ENCODE measurements around the gene FAM162A. TPM values are rescaled to one million over a fixed set of nuclear protein-coding genes. Genes with fewer than 3 reads are reported as not detected.
A peak's percentile ranks its signal among the peaks of the same experiment; 100 is the strongest.

Gene FAM162A
- total RNA-seq, 4 donors from 2014 or later = 32.0 to 41.0 (median 34.5) TPM

DNA sequence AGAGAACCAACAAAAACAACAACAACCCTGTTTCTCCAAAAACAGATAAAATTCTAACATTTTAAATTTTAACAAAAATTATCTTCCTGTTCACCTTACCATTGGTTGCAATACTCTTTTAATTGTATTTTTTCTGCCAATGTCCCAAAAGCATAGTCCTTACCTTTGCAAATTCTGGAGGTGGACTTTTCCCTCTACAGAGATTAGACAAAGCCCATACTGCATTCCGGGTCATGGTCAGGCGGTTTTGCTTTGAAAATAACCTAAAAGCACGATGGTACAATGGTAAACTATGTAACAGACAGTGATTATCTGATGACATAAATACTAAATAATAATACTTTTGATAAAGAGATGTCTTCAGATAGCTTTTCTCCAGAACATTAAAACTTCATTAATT, 67.4 kb downstream of the FAM162A start:
- H3K36me3 ChIP-seq = peaks cover 17 to 26% of the 10 kb centered on the region in 2 donors
- WGBS, 2 donors = 75 to 77% methylated on average over 3 of the region's 3 CpGs
- intact Hi-C loops (cut with DNase I) = no loop called here

DNA sequence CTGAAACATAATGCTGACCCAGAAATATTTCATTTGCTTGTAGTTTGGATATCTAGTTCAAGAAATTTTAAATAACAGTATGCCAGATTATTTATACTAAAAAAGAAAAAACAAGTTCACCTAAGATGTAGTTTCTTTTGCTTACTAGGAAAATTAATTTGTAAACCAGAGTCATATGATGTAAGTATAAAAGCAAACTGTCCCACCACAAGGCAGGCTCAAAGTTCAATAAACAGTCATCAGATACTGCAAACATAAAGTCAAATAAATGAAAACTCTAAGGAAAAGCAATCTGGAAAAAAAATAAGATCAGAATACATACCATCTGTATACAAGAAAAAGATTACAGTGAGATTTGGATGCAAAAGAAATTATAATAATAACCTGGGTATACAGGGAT, 72.1 kb downstream of the FAM162A start:
- H3K36me3 ChIP-seq = peaks cover 11 to 24% of the 10 kb centered on the region in 2 donors
- no peaks in the 10 kb centered on the region for H3K27me3 ChIP-seq
- TF ChIP-seq POLR2A (IDR thresholded peaks at IDR 0.05) = no peak
- TF ChIP-seq, protein P1, sequence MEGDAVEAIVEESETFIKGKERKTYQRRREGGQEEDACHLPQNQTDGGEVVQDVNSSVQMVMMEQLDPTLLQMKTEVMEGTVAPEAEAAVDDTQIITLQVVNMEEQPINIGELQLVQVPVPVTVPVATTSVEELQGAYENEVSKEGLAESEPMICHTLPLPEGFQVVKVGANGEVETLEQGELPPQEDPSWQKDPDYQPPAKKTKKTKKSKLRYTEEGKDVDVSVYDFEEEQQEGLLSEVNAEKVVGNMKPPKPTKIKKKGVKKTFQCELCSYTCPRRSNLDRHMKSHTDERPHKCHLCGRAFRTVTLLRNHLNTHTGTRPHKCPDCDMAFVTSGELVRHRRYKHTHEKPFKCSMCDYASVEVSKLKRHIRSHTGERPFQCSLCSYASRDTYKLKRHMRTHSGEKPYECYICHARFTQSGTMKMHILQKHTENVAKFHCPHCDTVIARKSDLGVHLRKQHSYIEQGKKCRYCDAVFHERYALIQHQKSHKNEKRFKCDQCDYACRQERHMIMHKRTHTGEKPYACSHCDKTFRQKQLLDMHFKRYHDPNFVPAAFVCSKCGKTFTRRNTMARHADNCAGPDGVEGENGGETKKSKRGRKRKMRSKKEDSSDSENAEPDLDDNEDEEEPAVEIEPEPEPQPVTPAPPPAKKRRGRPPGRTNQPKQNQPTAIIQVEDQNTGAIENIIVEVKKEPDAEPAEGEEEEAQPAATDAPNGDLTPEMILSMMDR (IDR thresholded peaks at IDR 0.05) = no peak

More for the DNA sequence above, 67.4 kb downstream of the FAM162A start:
- Histone ChIP-seq H3K27me3 (no peaks in the 10 kb centered on the region), H3K9me3 (no peaks in the 10 kb centered on the region), H3K27ac (no peak overlapping the region), H3K4me1 (no peaks in the 10 kb centered on the region), H3K4me3 (replicated peaks in 1 of 3) (no peak overlapping the region)
- no peak for DNase-seq
- TF ChIP-seq, protein P1 (IDR thresholded peaks at IDR 0.05) = no peak
- no peak for TF ChIP-seq POLR2A (IDR thresholded peaks at IDR 0.05)

DNA sequence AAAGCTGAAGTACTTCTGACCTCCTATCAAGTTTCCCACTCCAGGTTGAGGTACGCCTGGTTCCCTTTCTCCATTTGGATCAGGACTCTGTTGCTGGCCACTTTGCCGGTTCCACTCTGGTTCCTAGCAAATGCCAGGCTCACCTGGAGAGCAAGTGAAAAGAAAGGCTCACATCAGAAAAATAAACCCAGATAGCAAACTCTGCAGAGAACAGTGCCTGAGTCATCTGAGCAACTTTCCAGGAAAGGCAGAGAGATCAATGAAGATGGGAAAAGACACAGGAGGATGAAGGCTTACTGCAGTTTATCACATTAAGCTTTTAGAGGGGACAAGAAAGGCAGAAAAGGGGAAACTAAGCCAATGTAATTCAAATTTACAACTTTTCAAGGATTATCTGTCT, 73.7 kb downstream of the FAM162A start:
- Histone ChIP-seq H3K4me1 (no peaks in the 10 kb centered on the region), H3K36me3 (peaks cover 10 to 22% of the 10 kb centered on the region in 2 donors), H3K9me3 (no peaks in the 10 kb centered on the region), H3K27me3 (no peaks in the 10 kb centered on the region), H3K4me3 (replicated peaks in 1 of 3) (no peak overlapping the region), H3K27ac (no peak overlapping the region)
- 98% methylated on average over 2 of the region's 2 CpGs for WGBS, 2 donors
- DNase-seq = no peak
- intact Hi-C loops (cut with DNase I) = no loop called here
- TF ChIP-seq POLR2A (IDR thresholded peaks at IDR 0.05) = no peak
- TF ChIP-seq, protein P1 (IDR thresholded peaks at IDR 0.05) = no peak

More for the DNA sequence above, 72.1 kb downstream of the FAM162A start:
- Histone ChIP-seq H3K9me3 (no peaks in the 10 kb centered on the region), H3K4me3 (replicated peaks in 1 of 3) (no peak overlapping the region), H3K27ac (no peak overlapping the region), H3K4me1 (no peaks in the 10 kb centered on the region)
- no peak for DNase-seq
- intact Hi-C loops (cut with DNase I) = no loop called here

DNA sequence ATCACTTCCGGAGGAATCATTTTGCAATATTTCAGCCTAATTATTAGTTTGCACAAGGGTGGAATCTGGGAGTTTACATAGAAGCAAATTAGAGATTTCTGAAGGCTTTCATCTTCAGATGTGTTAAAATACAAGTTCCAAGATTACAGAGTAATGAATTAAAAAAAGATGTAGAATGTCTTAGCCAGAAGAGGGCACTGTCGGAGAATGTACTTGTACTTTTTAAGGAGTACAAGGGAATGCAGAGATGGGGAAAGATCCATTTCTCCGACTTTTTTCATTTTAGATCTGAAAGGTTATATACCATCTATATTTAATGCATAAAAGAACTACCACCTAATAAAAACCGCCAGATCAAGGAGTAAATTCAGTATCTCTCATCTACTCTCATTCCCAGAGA, 75.0 kb downstream of the FAM162A start:
- no peaks in the 10 kb centered on the region for H3K9me3 ChIP-seq
- no peaks in the 10 kb centered on the region for H3K27me3 ChIP-seq
- peaks cover 6 to 18% of the 10 kb centered on the region in 2 donors for H3K36me3 ChIP-seq
- H3K4me1 ChIP-seq = no peaks in the 10 kb centered on the region
- no peak for DNase-seq
- no peak for TF ChIP-seq POLR2A (IDR thresholded peaks at IDR 0.05)
- TF ChIP-seq, protein P1 (IDR thresholded peaks at IDR 0.05) = peak in 2 of 6 experiments; percentile 11 to 27
- intact Hi-C loops (cut with DNase I) = no loop called here
- H3K4me3 ChIP-seq (replicated peaks in 1 of 3) = no peak overlapping the region
- 74 to 77% methylated on average over 4 of the region's 4 CpGs for WGBS, 2 donors
- no peak overlapping the region for H3K27ac ChIP-seq

DNA sequence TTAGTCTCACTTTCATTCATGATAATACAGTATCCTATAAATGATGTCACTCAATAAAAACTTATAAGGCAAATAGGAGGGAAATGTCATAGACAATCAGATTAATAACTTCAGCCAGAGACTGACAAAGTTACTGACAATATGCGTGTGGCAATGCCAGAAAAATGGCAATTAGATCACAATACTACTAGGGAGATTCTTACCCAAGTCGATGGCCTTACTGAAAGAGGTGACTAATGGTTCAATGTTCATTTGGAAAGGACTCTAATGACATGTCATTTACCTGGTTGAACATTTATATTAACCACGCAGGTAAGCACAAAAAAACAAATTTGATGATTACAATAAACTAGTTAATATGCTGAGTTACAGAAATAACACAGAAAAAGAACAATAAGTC, 77.8 kb downstream of the FAM162A start:
- Histone ChIP-seq H3K4me1 (no peaks in the 10 kb centered on the region), H3K36me3 (peaks cover 6 to 18% of the 10 kb centered on the region in 2 donors), H3K9me3 (no peaks in the 10 kb centered on the region), H3K4me3 (replicated peaks in 1 of 3) (no peak overlapping the region), H3K27me3 (no peaks in the 10 kb centered on the region), H3K27ac (no peak overlapping the region)
- DNase-seq = no peak
- 91 to 94% methylated on average over 3 of the region's 3 CpGs for WGBS, 2 donors
- no peak for TF ChIP-seq POLR2A (IDR thresholded peaks at IDR 0.05)
- TF ChIP-seq, protein P1 (IDR thresholded peaks at IDR 0.05) = no peak
- intact Hi-C loops (cut with DNase I) = no loop called here

Small RNA genes lying within 50 kb of the gene (small RNA-seq; reads per million reads assigned to genes)
- gene AC083798.1 = not detected

Other genes starting within 250 kb of the FAM162A start
- gene CASR, start 200.5 kb upstream of the FAM162A start, total RNA-seq = 1 to 10 TPM in 1 of 4 donors, under 1 TPM in 2, not detected in 1; under 0.01 to 1.2 (median 0.17) TPM
- gene CSTA, start 58.9 kb upstream of the FAM162A start, total RNA-seq = 1 to 10 TPM in 1 of 4 donors, under 1 TPM in 1, not detected in 2; 0.94 to 1.7 TPM
- gene MIX23, start 951 bp upstream of the FAM162A start, total RNA-seq = 10 to 100 TPM; 20.6 to 25.1 (median 23.3) TPM
- 10 to 100 TPM in 1 of 4 donors, 1 to 10 TPM in 3; 8.6 to 10.7 (median 9.3) TPM for gene WDR5B, start 31.9 kb downstream of the FAM162A start, total RNA-seq
- gene KPNA1, start 130.8 kb downstream of the FAM162A start, total RNA-seq = 10 to 100 TPM; 33.8 to 61.8 (median 40.9) TPM
- gene PARP9, start 180.1 kb downstream of the FAM162A start, total RNA-seq = 10 to 100 TPM; 22.9 to 34.0 (median 31.5) TPM
- 10 to 100 TPM; 21.1 to 32.1 (median 26.5) TPM for gene DTX3L, start 180.2 kb downstream of the FAM162A start, total RNA-seq
- 1 to 10 TPM; 1.2 to 2.3 (median 1.6) TPM for gene PARP15, start 193.5 kb downstream of the FAM162A start, total RNA-seq